ENCODE measurements around the gene NPLOC4. TPM values are rescaled to one million over a fixed set of nuclear protein-coding genes. Genes with fewer than 3 reads are reported as not detected.
A peak's percentile ranks its signal among the peaks of the same experiment; 100 is the strongest.

NPLOC4 gene
- total and polyA plus RNA-seq, 2 of the 13 experiments (the other 11 are each of a cell fraction or from before 2014, with no cell fraction given): 57.0 to 97.0 TPM

DNA sequence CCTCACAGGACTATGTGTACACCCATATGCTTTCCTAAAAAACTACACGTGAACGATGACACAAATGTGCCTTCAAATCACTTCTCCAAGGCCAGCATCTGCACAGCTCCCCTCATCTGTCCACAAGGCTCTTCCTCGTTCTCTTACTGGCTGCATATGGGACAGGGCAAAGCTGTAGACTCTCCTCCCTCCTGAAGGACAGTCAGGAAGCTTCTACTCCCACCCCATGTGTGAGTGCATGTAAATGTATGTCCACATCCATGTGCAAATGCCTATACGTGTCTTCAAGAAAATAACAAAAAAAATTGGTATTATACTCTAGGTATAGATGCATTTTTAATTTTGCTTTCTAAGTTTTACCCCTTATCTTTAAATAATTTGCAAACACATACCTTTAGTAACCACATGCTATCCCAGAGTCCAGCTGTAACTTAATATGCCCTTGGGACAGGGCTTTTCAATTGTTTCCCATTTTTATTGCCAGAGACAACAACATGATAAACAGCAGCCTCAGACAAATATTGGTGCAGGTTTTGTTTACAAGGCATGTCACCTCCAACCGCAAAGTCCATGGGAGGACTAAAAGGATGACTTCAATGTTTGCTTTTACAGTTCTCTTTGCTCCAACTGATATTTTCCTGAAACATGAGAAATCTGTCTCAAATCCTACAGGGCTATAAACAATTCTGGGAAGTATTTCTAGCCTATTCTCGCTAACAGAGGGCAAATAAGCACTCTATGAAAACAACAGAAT, 53.1 kb downstream of the NPLOC4 start (continued):
- TF ChIP-seq PAX8 (CRISPR knock-in tag; IDR thresholded peaks at IDR 0.05; ENCODE audit: borderline replicate concordance) (no peak), JUND (CRISPR knock-in tag; IDR thresholded peaks at IDR 0.05) (no peak), ZNF652 (CRISPR knock-in tag; IDR thresholded peaks at IDR 0.05; ENCODE audit: borderline replicate concordance, low read depth) (peak; percentile 30; the same call in 1 of the 2 replicates), ZNF790 (CRISPR knock-in tag; IDR thresholded peaks at IDR 0.05; ENCODE audit: borderline replicate concordance) (no peak), NRL (CRISPR knock-in tag; IDR thresholded peaks at IDR 0.05; ENCODE audit: borderline replicate concordance) (no peak), BCL6 (CRISPR knock-in tag; IDR thresholded peaks at IDR 0.05) (peak; percentile 82), MIER3 (CRISPR knock-in tag; IDR thresholded peaks at IDR 0.05; ENCODE audit: borderline replicate concordance) (no peak; the same call in 1 of the 2 replicates), NR2F2 (IDR thresholded peaks at IDR 0.05; ENCODE audit: borderline replicate concordance, low read depth) (peak; percentile 82; the same call in 1 of the 2 replicates), IKZF4 (CRISPR knock-in tag; IDR thresholded peaks at IDR 0.05; ENCODE audit: borderline replicate concordance, low read depth, not compliant biosample characterization) (no peak), KDM5A (IDR thresholded peaks at IDR 0.05; ENCODE audit: borderline replicate concordance, low read length) (no peak), ZNF230 (CRISPR knock-in tag; IDR thresholded peaks at IDR 0.05) (no peak), ZNF251 (CRISPR knock-in tag; IDR thresholded peaks at IDR 0.05) (no peak), DPF2 (CRISPR knock-in tag; IDR thresholded peaks at IDR 0.05; ENCODE audit: borderline replicate concordance, low read depth) (no peak), SP2 (CRISPR knock-in tag; IDR thresholded peaks at IDR 0.05) (no peak)
- TF ChIP-seq, protein P1, sequence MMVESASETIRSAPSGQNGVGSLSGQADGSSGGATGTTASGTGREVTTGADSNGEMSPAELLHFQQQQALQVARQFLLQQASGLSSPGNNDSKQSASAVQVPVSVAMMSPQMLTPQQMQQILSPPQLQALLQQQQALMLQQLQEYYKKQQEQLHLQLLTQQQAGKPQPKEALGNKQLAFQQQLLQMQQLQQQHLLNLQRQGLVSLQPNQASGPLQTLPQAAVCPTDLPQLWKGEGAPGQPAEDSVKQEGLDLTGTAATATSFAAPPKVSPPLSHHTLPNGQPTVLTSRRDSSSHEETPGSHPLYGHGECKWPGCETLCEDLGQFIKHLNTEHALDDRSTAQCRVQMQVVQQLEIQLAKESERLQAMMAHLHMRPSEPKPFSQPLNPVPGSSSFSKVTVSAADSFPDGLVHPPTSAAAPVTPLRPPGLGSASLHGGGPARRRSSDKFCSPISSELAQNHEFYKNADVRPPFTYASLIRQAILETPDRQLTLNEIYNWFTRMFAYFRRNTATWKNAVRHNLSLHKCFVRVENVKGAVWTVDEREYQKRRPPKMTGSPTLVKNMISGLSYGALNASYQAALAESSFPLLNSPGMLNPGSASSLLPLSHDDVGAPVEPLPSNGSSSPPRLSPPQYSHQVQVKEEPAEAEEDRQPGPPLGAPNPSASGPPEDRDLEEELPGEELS (CRISPR knock-in tag; IDR thresholded peaks at IDR 0.05): peak; percentile 93
- TF ChIP-seq, protein P2, sequence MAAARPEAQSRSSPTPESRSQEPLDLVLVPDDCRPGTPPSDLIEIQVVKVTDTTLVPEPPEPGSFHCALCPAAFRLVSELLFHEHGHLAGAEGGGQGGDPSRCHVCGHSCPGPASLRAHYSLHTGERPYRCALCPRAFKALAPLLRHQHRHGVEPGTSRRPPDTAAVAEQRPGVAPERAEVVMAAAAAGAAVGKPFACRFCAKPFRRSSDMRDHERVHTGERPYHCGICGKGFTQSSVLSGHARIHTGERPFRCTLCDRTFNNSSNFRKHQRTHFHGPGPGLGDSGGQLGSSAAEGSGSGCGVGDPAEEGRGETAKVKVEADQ (CRISPR knock-in tag; IDR thresholded peaks at IDR 0.05; ENCODE audit: borderline replicate concordance): no peak
- TF ChIP-seq, protein P3, sequence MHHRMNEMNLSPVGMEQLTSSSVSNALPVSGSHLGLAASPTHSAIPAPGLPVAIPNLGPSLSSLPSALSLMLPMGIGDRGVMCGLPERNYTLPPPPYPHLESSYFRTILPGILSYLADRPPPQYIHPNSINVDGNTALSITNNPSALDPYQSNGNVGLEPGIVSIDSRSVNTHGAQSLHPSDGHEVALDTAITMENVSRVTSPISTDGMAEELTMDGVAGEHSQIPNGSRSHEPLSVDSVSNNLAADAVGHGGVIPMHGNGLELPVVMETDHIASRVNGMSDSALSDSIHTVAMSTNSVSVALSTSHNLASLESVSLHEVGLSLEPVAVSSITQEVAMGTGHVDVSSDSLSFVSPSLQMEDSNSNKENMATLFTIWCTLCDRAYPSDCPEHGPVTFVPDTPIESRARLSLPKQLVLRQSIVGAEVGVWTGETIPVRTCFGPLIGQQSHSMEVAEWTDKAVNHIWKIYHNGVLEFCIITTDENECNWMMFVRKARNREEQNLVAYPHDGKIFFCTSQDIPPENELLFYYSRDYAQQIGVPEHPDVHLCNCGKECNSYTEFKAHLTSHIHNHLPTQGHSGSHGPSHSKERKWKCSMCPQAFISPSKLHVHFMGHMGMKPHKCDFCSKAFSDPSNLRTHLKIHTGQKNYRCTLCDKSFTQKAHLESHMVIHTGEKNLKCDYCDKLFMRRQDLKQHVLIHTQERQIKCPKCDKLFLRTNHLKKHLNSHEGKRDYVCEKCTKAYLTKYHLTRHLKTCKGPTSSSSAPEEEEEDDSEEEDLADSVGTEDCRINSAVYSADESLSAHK (CRISPR knock-in tag; IDR thresholded peaks at IDR 0.05; ENCODE audit: borderline replicate concordance): no peak
- TF ChIP-seq, protein P4, sequence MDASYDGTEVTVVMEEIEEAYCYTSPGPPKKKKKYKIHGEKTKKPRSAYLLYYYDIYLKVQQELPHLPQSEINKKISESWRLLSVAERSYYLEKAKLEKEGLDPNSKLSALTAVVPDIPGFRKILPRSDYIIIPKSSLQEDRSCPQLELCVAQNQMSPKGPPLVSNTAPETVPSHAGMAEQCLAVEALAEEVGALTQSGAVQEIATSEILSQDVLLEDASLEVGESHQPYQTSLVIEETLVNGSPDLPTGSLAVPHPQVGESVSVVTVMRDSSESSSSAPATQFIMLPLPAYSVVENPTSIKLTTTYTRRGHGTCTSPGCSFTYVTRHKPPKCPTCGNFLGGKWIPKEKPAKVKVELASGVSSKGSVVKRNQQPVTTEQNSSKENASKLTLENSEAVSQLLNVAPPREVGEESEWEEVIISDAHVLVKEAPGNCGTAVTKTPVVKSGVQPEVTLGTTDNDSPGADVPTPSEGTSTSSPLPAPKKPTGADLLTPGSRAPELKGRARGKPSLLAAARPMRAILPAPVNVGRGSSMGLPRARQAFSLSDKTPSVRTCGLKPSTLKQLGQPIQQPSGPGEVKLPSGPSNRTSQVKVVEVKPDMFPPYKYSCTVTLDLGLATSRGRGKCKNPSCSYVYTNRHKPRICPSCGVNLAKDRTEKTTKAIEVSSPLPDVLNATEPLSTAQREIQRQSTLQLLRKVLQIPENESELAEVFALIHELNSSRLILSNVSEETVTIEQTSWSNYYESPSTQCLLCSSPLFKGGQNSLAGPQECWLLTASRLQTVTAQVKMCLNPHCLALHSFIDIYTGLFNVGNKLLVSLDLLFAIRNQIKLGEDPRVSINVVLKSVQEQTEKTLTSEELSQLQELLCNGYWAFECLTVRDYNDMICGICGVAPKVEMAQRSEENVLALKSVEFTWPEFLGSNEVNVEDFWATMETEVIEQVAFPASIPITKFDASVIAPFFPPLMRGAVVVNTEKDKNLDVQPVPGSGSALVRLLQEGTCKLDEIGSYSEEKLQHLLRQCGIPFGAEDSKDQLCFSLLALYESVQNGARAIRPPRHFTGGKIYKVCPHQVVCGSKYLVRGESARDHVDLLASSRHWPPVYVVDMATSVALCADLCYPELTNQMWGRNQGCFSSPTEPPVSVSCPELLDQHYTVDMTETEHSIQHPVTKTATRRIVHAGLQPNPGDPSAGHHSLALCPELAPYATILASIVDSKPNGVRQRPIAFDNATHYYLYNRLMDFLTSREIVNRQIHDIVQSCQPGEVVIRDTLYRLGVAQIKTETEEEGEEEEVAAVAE (CRISPR knock-in tag; IDR thresholded peaks at IDR 0.05; ENCODE audit: borderline replicate concordance): no peak

All from HepG2 (cell line).